ENCODE results near the gene FUCA1.

FUCA1 gene

DNA sequence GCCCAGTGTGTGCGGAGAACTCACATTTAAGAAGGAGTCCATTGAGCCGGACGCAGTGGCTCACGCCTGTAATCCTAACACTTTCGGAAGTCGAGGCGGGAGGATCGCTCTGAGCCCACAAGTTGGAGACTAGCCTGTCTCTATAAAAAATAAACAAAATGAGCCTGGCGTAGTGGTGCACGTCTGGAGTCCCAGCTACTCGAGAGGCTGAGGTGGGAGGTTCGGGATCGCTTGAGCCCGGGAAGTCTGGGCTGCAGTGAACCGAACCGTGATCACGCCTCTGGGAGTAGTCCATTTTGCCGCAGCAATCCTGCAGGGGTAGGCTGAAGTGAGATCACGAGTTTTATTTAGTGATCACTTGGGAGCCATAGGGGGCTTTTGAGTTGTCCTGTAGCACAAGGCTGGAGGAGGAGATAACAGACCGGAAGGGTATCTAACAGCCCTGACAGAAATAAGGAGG, 497 bp upstream of the FUCA1 start:
- Histone ChIP-seq H3K9me3 (ENCODE audit: control insufficient read depth, insufficient read depth, low read length) (no peaks in the 10 kb centered on the region), H3F3A (ENCODE audit: control insufficient read depth, insufficient read depth) (0 out of 2 replicates have a peak, but pooled peaks cover 3% of the 10 kb centered on the region), H3K4me1 (ENCODE audit: control insufficient read depth, low read length) (peaks cover 34% of the 10 kb centered on the region), H3K27me3 (ENCODE audit: control insufficient read depth, low read length) (no peaks in the 10 kb centered on the region), H3K36me3 (ENCODE audit: control insufficient read depth, low read length) (peaks cover 8% of the 10 kb centered on the region), H3K4me3 (ENCODE audit: low read length) (peak overlapping the region; percentile 88), H3K27ac (ENCODE audit: low read depth, low read length) (peak overlapping the region; percentile 67), H4K20me1 (ENCODE audit: control insufficient read depth, insufficient read depth, low read depth, low read length) (peaks cover 4% of the 10 kb centered on the region; the same call in 1 of the 2 replicates), H3K9me2 (replicated peaks; ENCODE audit: control insufficient read depth, low read length) (no peaks in the 10 kb centered on the region), H3K4me2 (ENCODE audit: low read length) (peak overlapping the region; percentile 80), H3K79me2 (ENCODE audit: control insufficient read depth, low read length) (peaks cover 13% of the 10 kb centered on the region)
- TF ChIP-seq EZH2phosphoT487 (IDR thresholded peaks at IDR 0.05; ENCODE audit: borderline replicate concordance, low read length) = no peak
- TF ChIP-seq, protein P1, sequence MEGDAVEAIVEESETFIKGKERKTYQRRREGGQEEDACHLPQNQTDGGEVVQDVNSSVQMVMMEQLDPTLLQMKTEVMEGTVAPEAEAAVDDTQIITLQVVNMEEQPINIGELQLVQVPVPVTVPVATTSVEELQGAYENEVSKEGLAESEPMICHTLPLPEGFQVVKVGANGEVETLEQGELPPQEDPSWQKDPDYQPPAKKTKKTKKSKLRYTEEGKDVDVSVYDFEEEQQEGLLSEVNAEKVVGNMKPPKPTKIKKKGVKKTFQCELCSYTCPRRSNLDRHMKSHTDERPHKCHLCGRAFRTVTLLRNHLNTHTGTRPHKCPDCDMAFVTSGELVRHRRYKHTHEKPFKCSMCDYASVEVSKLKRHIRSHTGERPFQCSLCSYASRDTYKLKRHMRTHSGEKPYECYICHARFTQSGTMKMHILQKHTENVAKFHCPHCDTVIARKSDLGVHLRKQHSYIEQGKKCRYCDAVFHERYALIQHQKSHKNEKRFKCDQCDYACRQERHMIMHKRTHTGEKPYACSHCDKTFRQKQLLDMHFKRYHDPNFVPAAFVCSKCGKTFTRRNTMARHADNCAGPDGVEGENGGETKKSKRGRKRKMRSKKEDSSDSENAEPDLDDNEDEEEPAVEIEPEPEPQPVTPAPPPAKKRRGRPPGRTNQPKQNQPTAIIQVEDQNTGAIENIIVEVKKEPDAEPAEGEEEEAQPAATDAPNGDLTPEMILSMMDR (IDR thresholded peaks at IDR 0.05; ENCODE audit: low read depth, low read length, poor library complexity, severe bottlenecking) = no peak

DNA sequence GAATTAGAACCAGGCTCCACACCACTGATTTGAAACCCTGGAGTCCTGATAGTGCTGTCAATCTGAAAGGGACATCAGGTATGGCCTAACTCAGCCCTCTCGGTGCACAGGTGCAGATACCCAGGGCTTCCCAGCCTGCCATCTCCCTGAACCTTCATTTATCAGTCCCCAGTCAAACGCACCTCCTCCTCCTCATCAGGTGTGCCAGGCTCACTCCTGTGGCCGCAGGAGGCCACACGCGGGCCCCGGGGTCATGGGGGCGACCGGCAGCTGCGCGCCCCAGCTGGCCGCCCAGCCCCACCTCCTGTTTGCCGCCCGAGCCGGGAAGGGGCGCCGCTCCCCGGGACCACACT, 572 bp downstream of the FUCA1 start:
- Histone ChIP-seq H3F3A (ENCODE audit: control insufficient read depth, insufficient read depth) (0 out of 2 replicates have a peak, but pooled peaks cover 3% of the 10 kb centered on the region), H3K27ac (ENCODE audit: low read depth, low read length) (no peak overlapping the region), H3K9me3 (ENCODE audit: control insufficient read depth, insufficient read depth, low read length) (no peaks in the 10 kb centered on the region), H3K4me3 (ENCODE audit: low read length) (peak overlapping the region; percentile 88), H3K9me2 (replicated peaks; ENCODE audit: control insufficient read depth, low read length) (no peaks in the 10 kb centered on the region), H3K4me2 (ENCODE audit: low read length) (peak overlapping the region; percentile 80), H3K36me3 (ENCODE audit: control insufficient read depth, low read length) (peaks cover 17% of the 10 kb centered on the region), H3K79me2 (ENCODE audit: control insufficient read depth, low read length) (peaks cover 13% of the 10 kb centered on the region), H3K4me1 (ENCODE audit: control insufficient read depth, low read length) (peaks cover 34% of the 10 kb centered on the region), H3K27me3 (ENCODE audit: control insufficient read depth, low read length) (no peaks in the 10 kb centered on the region), H4K20me1 (ENCODE audit: control insufficient read depth, insufficient read depth, low read depth, low read length) (peaks cover 4% of the 10 kb centered on the region; the same call in 1 of the 2 replicates)
- TF ChIP-seq, protein P1 (IDR thresholded peaks at IDR 0.05; ENCODE audit: low read depth, low read length, poor library complexity, severe bottlenecking) = no peak
- TF ChIP-seq EZH2phosphoT487 (IDR thresholded peaks at IDR 0.05; ENCODE audit: borderline replicate concordance, low read length) = no peak

DNA sequence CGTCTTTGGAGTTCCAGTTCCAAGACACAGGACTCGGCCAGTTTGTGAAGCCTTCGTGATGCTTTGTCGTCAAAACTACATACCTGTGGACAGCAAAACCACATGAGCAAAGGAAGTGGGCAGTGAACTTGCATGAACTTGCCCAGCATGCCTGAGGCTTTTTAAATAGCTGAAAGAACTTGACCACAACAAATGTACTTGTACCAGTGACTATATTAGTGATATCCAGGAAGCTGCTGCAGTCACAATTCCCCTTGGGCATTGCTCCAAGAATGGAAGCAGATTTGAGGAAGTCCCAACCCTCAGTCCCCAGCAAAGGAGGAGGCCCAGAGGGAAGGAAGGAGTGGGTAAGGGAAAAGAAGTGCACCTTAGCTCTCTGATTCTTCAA, 2.6 kb downstream of the FUCA1 start:
- H3K79me2 ChIP-seq (ENCODE audit: control insufficient read depth, low read length) = peaks cover 13% of the 10 kb centered on the region
- no peak overlapping the region for H3K27ac ChIP-seq (ENCODE audit: low read depth, low read length)
- no peak for TF ChIP-seq EZH2phosphoT487 (IDR thresholded peaks at IDR 0.05; ENCODE audit: borderline replicate concordance, low read length)
- TF ChIP-seq, protein P1 (IDR thresholded peaks at IDR 0.05; ENCODE audit: low read depth, low read length, poor library complexity, severe bottlenecking) = no peak
- peaks cover 29% of the 10 kb centered on the region for H3K36me3 ChIP-seq (ENCODE audit: control insufficient read depth, low read length)
- H4K20me1 ChIP-seq (ENCODE audit: control insufficient read depth, insufficient read depth, low read depth, low read length) = peaks cover 4% of the 10 kb centered on the region; the same call in 1 of the 2 replicates
- H3K9me3 ChIP-seq (ENCODE audit: control insufficient read depth, insufficient read depth, low read length) = no peaks in the 10 kb centered on the region
- H3K4me2 ChIP-seq (ENCODE audit: low read length) = no peak overlapping the region
- H3K27me3 ChIP-seq (ENCODE audit: control insufficient read depth, low read length) = no peaks in the 10 kb centered on the region
- H3F3A ChIP-seq (ENCODE audit: control insufficient read depth, insufficient read depth) = 0 out of 2 replicates have a peak, but pooled peaks cover 3% of the 10 kb centered on the region
- no peak overlapping the region for H3K4me3 ChIP-seq (ENCODE audit: low read length)
- H3K9me2 ChIP-seq (replicated peaks; ENCODE audit: control insufficient read depth, low read length) = no peaks in the 10 kb centered on the region
- H3K4me1 ChIP-seq (ENCODE audit: control insufficient read depth, low read length) = peaks cover 34% of the 10 kb centered on the region
